Transverse colon (tissue), 3 donors: ENCODE measurements around the gene SLC35F1.

Experiments used
- CTCF ChIP-seq, 5 experiments: fragments of 200-600 bp in 3 of 5; fragments of 450-650 bp in 2 of 5; sonication (generic) in 3 of 5; IDR thresholded peaks; 1 replicate in 2 of 5; 2 replicates in 3 of 5; pipeline ENCODE4 v1.5.1; 2016 to 2017; ENCODE audit warnings: antibody characterized with exemption in 5 of 5, inconsistent platforms in 3 of 5, mild to moderate bottlenecking in 2 of 5, moderate library complexity in 1 of 5
- EP300 ChIP-seq: sonication (generic); formaldehyde crosslinking; IDR thresholded peaks from one replicate; pipeline ENCODE4 v1.6.1; 2017; ENCODE audit warnings: antibody characterized with exemption, low read depth
- POLR2A ChIP-seq: fragments of 450-650 bp; IDR thresholded peaks from one replicate; pipeline ENCODE4 v1.6.1; 2016; ENCODE audit warnings: antibody characterized with exemption, mild to moderate bottlenecking, moderate library complexity

- TF ChIP-seq CTCF (IDR thresholded peaks at IDR 0.05) = no peak
- TF ChIP-seq POLR2A = no peak
- TF ChIP-seq EP300 = no peak
Observed at GRCh38 chr6:118249680-118250079, 342.6 kb downstream of the SLC35F1 start.
